OCI-LY3 (cell line): Measurements from ENCODE around the gene PSMD11.

Experiments
- CTCF ChIP-seq: fragments of 200-600, 300-600 bp; sonication (generic); IDR thresholded peaks from 2 replicates; pipeline ENCODE4 v1.5.1; 2014; ENCODE audit warnings: antibody characterized with exemption, low read length, low read depth
- EZH2phosphoT487 ChIP-seq: fragments of 200-600 bp; shearing (Covaris generic); IDR thresholded peaks from 2 replicates; pipeline ENCODE4 v1.6.1; 2018; ENCODE audit warnings: antibody characterized with exemption, mixed run types, low read depth

GRCh38 chr17:32515677-32516383 lies 71.5 kb downstream of the PSMD11 start:
- TF ChIP-seq CTCF (no peak), EZH2phosphoT487 (no peak)
